Measurements from ENCODE around the gene C9orf152. TPM values are rescaled to one million over a fixed set of nuclear protein-coding genes. Genes with fewer than 3 reads are reported as not detected.

C9orf152 gene
- total RNA-seq, 1 experiment from 2014 or later: 0.95 TPM

- peak; percentile 65 for DNase-seq
Observed at GRCh38 chr9:110152704-110153374, 55.1 kb downstream of the C9orf152 start.

More at GRCh38 chr9:110152704-110153374, 55.1 kb downstream of the C9orf152 start:
- Histone ChIP-seq H3K9ac (ENCODE audit: low read length) (no peak overlapping the region), H3K36me3 (ENCODE audit: low read depth, low read length) (no peaks in the 10 kb centered on the region), H3K9me3 (ENCODE audit: low read length) (no peaks in the 10 kb centered on the region), H3F3A (ENCODE audit: low read length, unreplicated experiment) (no peaks in the 10 kb centered on the region), H3K9me2 (replicated peaks; ENCODE audit: low read length) (no peaks in the 10 kb centered on the region), H3K4me1 (ENCODE audit: insufficient read depth, low read length) (0 out of 2 replicates have a peak, but pooled peaks cover 3% of the 10 kb centered on the region), H3K4me2 (ENCODE audit: low read length) (no peak overlapping the region), H3K27ac (ENCODE audit: low read length) (no peak overlapping the region), H2AFZ (ENCODE audit: low read length) (no peak overlapping the region), H3K4me3 (ENCODE audit: low read length) (no peak overlapping the region), H4K20me1 (ENCODE audit: low read length) (peaks cover 18% of the 10 kb centered on the region; the same call in 1 of the 2 replicates), H3K79me2 (ENCODE audit: low read length) (peaks cover 77% of the 10 kb centered on the region), H3K27me3 (ENCODE audit: low read length) (no peaks in the 10 kb centered on the region)
- ATAC-seq: peak; percentile 46; the same call in 1 of the 2 replicates
- CTCF ChIA-PET: interaction anchor here (1.0 kb wide), 1 partner anchor 249 kb away, joined by 3 read pairs; no protein-coding TSS in a partner anchor
- TF ChIP-seq CTCF (conservative IDR thresholded peaks at IDR 0.05; ENCODE audit: low read depth, low read length): peak; percentile 84
- no peak for TF ChIP-seq EZH2phosphoT487 (IDR thresholded peaks at IDR 0.05; ENCODE audit: borderline replicate concordance, low read length)
- no peak for TF ChIP-seq EZH2 (IDR thresholded peaks at IDR 0.05; ENCODE audit: low read length, unreplicated experiment)
- no TSS peak for BruUV-seq (replicated peaks)
- POLR2A ChIA-PET (ENCODE audit: unreplicated experiment): no interaction called here
- intact Hi-C loops (cut with micrococcal nuclease): loop anchor here (2.0 kb wide), 2 partner anchors 94 to 250 kb away; no protein-coding TSS in a partner anchor

Other genes with a start within 250 kb of the C9orf152 start
- gene TXN, start 48.3 kb upstream of the C9orf152 start, total RNA-seq (2014; rRNA removed): 178 and 216 TPM in 2 replicates
- not detected in 2 replicates for gene TXNDC8, start 129.7 kb upstream of the C9orf152 start, total RNA-seq (2014; rRNA removed)